ENCODE measurements around the gene CIZ1.
"Not testable (repeated sequence)": the region's sequence is repeated elsewhere in the genome, so short reads cannot be mapped to it uniquely, and the experiment has no call there.

Gene CIZ1

DNA sequence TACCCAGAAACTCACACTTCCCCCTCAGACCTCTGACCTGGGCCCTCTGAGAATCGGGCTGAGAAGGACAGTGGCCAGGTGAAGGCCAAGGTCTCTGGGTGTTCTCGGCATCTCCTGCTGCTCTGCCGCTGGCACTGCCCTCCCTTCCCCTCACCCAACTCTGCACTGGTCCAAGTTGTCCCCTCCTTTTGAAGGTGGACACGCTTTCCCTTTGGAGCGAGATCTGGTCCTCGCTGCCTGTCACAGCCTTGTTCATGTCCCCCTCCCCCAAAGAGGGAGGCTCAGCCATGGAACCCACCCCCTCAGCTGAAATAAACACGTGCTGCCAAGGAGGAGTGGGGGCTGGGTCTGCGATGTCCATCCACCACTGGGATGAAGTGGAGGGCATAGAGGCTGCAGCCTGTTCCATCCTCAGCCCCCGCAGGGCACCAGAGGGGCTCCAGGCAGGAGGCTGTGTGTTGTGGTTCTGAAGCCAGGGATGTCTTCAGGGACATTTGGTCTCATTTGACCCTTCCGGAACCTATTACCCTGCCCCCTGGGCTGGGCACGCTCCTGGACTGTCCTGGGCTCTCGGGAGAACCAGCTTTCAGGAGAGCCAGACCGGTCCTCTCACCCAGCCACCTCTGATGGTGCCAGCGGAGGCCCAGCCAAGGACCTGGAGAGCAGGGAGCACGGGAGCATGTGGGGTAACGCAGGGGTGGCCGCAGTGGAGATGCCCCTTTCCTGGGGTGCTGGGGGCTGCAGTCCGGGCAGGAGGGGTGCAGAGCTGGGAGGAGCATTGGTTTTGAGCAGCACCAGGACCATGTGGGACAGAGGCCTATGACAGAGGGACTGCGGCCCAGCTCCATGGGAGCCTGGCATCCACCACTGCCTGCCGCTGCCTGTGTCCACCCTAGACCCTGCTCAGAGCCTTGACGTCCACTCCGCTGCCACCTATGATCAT, 46.9 kb downstream of the CIZ1 start:
- no peak for DNase-seq

DNA sequence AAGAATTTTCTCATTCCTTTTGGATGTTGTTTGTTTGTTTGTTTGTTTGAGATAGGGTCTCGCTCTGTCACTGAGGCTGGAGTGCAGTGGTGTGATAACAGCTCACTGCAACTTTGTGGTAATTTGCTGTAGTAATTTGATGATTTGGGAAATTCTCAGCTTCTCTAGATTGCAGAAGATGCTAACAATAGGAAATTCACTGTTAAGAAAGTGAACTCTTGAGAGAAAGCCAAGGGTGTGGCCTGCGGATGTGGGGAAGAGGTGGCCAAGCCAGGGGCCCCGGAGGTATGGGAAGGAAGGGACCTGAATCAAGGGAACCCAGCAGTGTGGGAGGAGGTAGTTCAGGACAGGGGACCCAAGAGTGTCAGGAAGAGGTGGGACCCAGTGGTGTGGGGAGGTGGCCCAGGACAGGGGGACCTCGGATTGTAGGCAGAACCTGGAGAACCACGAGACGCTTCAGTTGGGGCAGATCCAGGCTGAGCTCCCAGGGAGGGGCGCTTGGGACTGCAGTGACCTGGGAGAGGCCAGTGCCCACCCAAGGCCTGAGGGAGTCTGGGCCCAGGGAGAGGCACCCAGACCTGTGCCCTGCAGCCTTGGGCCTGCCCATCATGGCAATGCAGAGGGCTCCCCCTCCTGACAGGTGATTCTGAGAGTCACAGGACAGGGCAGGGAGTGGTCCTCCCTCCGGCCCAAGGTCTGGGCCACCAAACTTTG, 47.7 kb downstream of the CIZ1 start:
- no peak for DNase-seq

DNA sequence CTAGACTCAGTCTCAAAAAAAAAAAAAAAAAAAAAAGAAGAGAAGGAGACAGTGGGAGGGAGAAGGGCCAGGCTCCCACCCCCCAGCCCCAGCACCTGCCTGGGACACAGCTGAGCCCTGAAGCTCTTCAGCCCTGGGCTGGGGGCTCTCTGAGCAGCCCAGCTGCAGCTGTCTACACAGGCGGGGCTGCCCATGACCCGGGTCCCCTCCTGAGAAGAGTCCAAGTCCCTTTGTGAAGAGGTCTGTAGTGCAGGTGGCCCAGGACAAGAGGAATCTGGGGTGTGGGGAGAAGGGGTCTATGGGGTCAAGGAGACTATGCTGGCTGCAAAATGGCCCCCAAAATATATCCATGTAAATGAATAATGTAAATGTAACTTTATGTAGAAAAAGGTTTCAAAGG, 48.8 kb downstream of the CIZ1 start:
- no peak for DNase-seq

DNA sequence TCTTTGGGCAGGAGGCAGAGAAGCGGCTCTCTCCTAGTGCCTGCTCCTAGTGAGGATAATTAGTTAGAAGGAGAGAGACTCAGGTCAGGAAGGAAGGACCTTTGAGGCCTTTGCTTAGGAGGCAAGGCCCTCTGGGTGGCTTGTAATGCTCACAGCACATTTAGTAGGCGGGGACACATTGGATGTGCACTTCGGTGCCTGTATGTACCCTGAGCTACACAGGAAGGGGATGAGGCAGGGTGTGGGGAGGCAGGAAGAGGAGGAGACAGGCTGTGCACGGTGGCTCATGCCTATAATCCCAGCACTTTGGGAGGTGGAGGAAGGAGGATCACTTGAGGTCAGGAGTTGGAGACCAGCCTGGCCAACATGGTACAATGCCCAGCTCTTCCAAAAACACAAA, 49.3 kb downstream of the CIZ1 start:
- no peak for DNase-seq

DNA sequence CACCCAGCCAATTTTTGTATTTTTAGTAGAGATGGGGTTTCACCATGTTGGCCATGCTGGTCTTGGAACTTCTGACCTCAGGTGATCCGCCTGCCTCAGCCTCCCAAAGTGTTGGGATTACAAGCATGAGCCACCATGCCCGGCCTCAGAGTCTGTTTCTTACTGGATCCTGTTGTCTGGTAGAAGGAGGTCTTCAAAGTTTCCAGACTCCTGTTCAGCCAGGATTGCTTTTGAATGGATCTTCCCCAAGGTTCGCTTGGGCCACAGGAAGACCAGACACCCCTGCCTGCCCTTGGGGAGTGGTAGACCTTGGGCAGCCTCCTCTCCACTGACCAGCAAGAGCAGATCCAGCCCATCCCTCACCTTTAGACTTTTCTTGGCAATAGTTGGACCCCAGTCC, 49.8 kb downstream of the CIZ1 start:
- DNase-seq, result no peak

DNA sequence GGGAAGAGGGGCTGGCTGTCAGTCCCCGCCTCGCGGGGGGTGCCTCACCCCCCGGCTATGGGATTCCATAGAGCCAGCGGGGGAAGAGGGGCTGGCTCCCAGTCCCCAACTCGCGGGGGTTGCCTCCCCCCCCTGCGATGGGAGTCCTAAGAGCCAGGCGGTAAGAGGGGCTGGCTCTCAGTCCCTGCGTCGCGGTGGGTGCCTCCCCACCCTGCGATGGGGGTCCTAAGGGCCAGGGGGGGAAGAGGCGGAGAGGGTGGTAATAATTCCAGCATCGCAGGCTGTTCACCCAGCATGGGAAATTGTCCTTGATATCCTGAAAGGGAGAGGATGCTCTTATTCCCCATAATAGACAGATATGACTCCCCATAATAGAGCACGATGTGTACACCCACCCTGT, 51.8 kb downstream of the CIZ1 start:
- DNase-seq, result no peak

DNA sequence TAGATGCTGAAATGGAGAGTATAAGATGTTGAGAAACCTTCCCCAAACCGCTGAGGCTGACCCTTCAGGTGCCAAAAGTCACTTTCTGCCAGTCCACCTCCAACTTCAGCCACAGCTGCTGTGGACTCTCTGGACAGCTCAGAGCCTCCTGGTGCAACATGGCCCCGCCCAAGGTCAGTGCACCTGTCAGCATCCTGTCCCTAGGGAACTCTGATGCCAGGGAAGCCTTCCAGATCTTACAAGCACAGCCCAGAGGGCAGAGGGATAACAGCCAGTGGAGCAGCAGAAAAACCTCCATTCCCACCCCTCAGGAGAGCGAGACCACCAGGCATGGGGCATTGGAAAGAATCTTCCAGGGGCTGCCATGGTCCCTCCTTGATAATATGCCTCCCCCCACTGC, 53.4 kb downstream of the CIZ1 start:
- no peak for DNase-seq

DNA sequence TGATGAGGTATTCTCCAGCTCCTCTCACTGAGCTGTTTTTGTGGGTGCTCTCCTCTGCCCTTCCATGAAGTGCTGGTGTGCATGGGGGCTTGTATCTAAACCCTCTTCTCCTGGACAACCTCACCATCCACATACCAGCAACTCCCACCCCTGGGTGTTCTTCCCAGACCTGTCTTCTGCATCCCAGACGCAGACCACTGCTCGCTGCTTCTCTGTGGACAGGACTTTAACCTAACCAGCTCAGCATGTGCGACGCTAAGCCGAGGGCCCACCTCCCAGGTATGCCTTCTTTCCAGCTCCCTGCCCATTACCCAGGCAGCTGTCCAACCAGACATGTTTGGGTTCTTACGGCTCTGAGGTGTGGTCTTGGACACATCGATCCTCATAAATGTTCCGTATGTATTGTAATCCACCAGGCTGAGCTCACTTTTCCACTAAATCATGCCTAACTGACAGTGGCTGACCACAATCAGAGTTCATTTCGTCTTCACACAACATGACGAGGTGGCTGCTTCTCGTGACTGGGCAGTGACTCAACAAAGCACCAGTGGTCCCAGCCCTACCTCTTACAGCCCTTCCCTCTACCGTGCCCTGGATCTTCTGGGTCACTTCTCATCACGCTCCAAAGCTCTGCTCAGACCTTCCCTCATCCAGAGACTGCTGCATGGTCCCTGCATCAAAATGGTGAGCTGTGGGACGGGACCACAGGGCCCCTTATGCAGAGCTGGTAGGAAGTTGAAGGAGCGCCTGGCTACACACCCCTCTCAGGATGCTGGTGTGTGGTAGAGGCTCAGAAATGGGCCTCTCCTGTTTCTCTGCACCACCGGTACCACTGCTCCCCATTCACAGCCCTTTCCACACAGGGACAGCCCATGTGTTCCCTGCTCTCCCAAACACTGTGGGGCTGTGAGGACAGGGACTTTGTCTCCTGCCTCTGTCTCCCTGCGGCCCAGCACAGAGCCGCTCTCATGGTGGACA, 54.3 kb downstream of the CIZ1 start:
- no peak for DNase-seq

DNA sequence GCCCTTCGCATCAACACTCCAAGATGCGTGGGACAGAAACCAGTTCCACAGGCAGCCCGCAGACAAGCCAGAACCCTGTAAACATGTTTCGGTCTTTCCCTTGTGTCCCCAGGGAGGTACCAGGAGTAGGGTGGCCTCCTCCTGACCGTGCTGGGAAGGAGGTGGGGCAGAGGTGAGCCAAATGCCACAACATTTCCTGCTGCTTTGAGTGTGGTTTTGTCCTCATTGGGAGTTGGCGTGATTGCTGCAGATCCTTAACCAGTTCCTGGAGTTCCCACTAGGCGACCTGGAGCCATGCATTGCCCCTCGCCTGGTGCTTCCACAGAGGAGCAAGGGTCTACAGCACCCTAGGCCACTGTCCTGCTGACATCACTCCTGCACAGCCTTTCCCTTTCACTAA, 55.8 kb downstream of the CIZ1 start:
- not testable (repeated sequence) for DNase-seq

DNA sequence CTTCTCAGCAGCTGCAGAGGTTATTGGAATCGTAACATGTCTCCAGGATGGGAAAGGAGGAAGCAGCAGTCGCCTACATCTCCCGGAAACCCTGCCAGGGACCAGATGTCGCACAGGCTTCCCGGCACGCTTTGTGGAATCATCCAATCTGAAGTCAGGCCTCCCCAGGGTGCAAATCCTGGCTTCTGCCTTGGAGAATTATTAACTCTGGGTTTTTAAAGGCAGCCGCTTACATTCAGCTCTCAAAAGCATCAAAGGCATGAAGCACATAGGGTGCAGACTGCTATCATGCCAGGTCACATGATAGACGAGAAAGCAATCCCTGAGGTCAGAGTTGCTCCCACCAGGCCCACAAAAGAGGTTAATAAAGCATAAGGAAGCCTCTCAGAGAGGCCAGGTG, 59.2 kb downstream of the CIZ1 start:
- DNase-seq, result not testable (repeated sequence)

DNA sequence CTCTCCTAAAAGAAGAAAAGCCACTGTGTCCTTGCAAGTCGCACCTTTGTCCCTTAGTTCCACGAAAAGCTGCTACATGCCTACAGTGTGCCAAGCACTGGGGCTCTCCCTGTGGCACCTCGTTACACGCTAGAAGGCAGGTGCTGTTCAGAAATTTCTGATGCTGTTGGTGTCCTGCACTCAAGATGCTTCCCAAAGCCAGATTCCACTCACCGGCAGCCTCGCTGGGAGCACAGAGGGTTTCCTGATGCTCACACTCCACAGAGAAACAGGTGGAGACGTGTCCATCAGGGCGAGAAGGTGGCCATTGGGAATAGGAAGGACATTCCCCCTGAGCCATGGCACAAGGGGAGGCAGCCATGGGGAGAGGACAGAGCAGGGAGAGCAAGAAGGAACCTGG, 60.0 kb downstream of the CIZ1 start:
- not testable (repeated sequence) for DNase-seq

DNA sequence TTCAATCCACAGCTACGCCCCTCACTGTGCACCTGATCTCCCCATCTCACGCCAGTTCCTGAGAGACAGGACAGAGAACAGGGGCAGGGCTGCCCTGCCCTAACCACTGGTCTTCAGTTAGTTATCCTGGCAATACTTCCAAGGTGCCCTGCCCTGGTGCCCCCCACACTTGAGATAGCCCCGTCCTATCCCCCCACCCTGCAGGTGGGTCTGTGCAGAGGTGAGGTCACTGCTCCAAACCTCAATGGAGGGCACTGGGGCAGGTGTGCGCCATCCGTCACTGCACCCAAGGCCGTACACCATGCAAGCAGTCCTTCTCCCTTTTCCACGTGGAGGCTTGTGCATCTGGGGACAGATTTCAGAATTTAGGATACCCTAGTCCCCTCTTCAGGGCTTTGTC, 60.7 kb downstream of the CIZ1 start:
- not testable (repeated sequence) for DNase-seq

DNA sequence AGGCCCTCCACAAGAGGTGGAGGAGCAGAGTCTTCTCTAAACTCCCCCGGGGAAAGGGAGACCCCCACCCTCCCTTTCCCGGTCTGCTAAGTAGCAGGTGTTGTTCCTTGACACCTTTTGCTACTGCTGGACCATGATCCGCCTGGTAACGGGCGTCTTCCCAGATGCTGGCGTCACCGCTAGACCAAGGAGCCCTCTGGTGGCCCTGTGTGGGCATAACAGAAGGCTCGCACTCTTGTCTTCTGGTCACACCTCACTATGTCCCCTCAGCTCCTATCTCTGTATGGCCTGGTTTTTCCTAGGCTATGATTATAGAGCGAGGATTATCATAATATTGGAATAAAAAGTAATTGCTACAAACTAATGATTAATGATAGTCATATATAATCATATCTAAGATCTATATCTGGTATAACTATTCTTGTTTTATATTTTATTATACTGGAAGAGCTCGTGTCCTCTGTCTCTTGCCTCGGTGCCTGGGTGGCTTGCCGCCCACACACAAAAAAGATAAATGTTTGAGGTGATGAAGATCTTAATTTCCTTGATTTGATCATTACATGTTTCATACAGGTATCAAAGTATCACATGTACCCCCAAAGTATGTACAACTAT, 61.3 kb downstream of the CIZ1 start:
- DNase-seq, result not testable (repeated sequence)

DNA sequence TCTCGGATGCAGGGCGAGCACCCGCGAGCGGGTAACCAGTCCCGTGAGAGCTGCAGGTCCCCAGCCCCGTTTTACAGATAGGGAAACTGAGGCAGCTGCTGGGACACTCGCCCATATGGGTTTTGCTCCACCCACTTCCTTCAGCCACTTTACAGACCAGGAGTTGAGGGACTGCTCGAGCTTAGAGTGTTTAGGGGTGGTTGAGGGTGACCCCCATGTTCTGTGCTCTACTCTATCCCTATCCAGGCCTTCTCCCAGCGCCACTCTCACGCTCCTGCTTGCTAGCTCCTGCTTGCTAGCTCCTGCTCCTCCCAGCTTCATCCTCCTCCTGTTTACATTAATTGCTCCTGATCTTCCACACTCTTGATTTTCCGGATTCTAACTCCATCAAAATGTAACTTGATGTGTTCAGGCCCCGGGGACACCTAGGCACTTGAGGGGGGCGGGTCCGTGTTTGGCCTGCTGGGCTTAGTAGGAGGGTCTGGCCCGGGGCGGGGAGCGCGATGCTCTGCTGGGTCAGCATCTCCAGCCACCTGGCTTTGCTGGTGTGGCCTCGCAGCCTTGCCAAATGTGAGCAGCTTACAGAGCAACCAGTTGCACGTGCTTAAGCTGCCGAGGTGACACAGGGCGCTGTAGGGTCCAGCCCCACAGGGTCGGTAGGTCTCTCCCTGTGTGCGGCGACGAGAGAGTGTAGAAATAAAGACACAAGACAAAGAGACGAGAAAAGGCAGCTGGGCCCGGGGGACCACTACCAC, 62.4 kb downstream of the CIZ1 start:
- no peak for DNase-seq

DNA sequence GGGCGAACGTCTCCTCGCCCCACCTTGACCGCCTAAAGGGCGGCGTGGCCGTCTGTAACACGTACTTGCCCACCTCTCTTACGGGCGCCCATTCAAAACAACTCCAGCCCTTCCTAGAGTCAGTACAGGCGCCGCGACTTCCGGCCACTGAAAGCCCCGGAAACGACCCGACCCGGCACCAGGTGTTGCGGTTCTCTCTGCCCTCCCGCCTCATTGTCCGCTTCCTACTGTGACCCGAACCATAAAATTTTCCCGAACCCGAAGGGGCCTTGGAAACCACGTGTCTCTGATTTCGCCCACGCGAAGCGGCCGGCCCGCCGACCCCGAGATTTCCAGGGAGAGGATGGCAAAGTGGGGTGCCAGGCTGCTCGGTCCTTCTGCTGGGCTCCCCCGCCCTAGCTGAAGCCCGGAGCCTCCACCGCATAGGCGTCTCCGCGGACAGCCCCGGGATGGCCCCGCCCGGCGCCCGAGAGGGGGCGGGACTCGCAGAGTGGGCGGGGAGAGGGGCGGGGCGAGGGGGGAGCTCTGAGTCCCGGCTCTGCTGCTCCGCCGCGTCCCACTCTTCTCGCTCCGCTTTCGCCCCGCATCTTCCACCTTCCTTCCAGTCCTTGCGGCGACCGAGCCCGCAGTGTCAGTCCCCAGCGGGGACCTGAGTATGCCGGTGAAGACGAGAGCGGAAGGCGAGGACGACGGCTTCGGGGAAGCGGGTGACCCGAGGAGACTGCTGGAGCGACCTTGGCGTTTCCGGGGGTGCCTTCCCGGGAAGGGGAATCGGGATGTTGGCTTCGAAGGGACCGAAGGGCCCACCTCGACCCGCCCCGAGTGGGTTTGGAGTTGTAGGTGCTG, 63.2 kb downstream of the CIZ1 start:
- DNase-seq, result peak; percentile 70 to 91

DNA sequence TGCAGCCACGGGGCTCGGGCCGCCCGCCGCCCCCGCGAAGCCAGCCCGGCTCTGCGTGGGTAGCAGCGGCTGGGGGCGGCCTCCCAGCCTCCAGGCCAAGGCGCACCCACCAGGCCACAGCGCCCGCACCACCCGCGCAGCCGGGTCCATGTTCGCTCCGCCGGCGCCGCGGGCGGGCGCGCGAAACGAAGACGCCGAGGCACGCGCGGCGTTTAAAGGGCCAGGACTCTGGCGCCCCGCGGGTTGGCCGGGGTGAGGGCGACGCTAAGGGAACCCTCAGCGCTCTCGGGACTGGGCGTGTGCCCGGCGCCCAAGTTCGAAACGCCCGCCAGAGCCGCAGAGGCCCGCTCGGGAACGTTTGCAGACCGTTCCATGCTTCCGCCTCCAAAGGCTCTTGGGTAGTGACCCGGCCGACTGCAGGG, 63.8 kb downstream of the CIZ1 start, which contains the start of gene PTGES2:
Gene PTGES2 (minus strand): TSS at position 162 of the 422 bp plus-strand sequence. CDS start 12 bp downstream, at position 150.
- DNase-seq, result peak; percentile 62 to 75

DNA sequence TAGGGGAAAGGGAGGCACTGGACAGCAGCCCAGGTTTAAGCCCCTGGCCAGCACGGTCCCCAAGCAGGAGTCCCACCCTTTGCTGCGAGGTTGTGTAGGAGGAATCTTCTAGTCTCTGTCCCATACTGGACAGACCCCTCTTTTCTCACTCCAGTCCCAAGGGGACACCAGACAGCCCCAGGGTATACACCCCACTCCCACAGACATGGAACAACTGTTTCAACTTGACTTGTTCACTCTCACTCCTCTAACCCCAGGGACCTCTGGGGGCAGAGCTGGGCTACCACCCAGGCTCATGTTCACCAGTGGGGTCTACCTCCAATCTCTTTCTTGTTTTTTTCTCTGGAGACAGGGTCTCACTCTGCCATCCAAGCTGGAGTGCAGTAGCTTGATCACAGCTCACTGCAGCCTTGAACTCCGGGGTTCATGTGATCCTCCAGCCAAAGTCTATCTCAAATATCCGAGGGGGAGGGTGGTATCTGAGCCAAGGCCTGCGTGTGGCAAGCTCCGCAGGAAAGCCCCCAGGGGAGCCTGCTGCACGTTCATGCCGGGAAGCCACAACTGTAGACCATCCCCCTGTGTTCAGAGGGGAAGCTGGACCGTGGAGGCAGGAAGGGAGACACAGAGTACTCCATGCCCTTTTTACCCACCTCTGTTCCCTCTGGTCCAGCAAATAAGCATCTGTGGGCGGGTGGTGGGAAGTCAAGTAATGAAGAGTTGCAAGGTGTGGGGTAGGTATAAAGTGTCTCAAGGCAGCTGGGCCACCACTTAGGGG, 65.6 kb downstream of the CIZ1 start:
- no peak for DNase-seq

DNA sequence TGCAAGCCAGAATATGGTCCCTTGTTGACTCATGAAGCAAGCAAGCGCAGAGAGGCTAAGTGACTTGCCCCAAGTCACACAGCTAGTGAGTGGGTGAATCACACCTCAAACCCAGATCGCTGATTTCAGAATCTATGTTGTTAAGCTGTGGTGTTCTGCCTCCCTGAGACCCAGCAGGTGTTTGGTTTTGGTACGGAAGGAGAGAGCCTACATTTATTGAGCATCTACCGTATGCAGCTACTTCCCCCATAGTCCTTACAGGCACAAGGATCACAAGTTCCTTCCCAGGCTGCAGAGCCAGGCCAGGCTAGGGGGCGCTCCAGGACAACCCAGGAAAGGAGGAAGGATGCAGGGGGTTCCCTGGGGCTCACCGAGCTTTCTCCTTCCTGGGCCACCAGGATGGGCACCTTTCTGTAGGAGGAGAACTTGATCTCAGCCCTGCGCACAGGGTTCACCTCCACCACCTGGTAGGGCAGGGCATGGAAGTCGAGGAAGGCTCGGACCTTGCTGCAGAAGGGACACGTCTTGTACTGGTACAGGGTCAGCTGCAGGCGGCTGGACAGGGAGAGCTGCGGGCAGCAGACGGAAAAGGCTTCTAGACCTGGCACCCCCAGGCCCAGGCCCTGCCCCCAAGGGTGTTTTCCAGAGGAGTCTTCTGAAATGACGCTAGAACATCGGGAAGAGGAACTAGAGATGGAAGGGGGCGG, 66.3 kb downstream of the CIZ1 start:
- DNase-seq, result peak in 1 of 2 experiments; percentile 49

DNA sequence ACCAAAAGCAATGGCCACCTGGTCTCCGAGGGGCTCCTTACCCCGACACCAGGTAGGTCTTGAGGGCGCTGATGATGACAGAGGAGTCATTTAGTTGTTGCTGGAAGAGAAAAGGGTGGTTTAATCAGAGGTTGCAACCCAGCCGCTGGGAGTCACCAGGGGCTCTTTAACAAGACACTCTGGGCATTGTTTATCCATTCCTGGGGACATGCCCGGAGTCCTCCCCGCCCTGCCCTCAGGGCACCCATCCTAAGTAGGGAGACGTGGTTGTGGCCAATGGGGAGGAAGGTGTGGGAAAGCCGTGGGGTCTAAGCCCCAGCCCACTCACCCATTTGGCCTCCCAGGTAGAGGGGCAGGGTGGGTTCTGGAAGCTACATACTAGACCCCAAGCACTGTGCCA, 66.9 kb downstream of the CIZ1 start:
- no peak for DNase-seq
